Kidney (tissue), 14 donors: Measurements from ENCODE around the gene SOD1. TPM values are rescaled to one million over a fixed set of nuclear protein-coding genes. Genes with fewer than 3 reads are reported as not detected.

Experiments
- DNase-seq, 5 donors: peaks; one replicate each; pipeline ENCODE4 v3.0.0-alpha.2; 2013 to 2020
- FAIRE-seq: peaks from 2 replicates; lab custom pipeline; 2012; peaks lifted over from hg19 to GRCh38; lab: Jason Lieb, UNC
- H3K27ac ChIP-seq, 2 donors: one replicate each; pipeline ENCODE4 v1.7.0; 2013; ENCODE audit warnings: low read depth in 2 of 2, low read length in 2 of 2, inconsistent platforms in 1 of 2
- H3K27me3 ChIP-seq: one replicate; pipeline ENCODE4 v1.7.1; 2013; ENCODE audit warnings: low read length, inconsistent platforms; ENCODE audit not compliant: control insufficient read depth, insufficient read depth
- H3K36me3 ChIP-seq, 3 donors: one replicate each; pipeline versions ENCODE4 v1.7.0 to v1.7.1; 2013; ENCODE audit warnings: low read length in 3 of 3, control low read depth in 1 of 3, inconsistent platforms in 1 of 3; ENCODE audit not compliant: insufficient read depth in 3 of 3, control insufficient read depth in 2 of 3
- H3K4me1 ChIP-seq, 3 donors: one replicate each; pipeline versions ENCODE4 v1.7.0 to v1.7.1; 2013; ENCODE audit warnings: low read length in 3 of 3, inconsistent platforms in 1 of 3, low read depth in 1 of 3; ENCODE audit not compliant: control insufficient read depth in 2 of 3, insufficient read depth in 2 of 3
- H3K4me3 ChIP-seq, 3 donors: one replicate each; pipeline versions ENCODE4 v1.7.0 to v1.8.1; 2013; ENCODE audit warnings: low read length in 3 of 3, control low read depth in 1 of 3, inconsistent platforms in 1 of 3
- H3K9ac ChIP-seq, 3 donors: one replicate each; pipeline versions ENCODE4 v1.7.0 to v1.7.1; 2013; ENCODE audit warnings: low read length in 3 of 3, control low read depth in 1 of 3, inconsistent platforms in 1 of 3
- H3K9me3 ChIP-seq, 3 donors: one replicate each; pipeline versions ENCODE4 v1.7.0 to v1.7.1; 2013; ENCODE audit warnings: low read length in 3 of 3, control low read depth in 1 of 3, inconsistent platforms in 1 of 3; ENCODE audit not compliant: control insufficient read depth in 2 of 3, insufficient read depth in 1 of 3
- CTCF ChIP-seq: IDR thresholded peaks from 3 replicates; pipeline ENCODE4 v1.5.1; 2012; ENCODE audit warnings: mild to moderate bottlenecking, moderate library complexity, borderline replicate concordance; ENCODE audit not compliant: insufficient read depth; ENCODE audit errors: extremely low read depth
- intact Hi-C: fragments of 100-400 bp; cut with DNase I; formaldehyde crosslinking; loops from one replicate; pipeline ENCODE4 v1.11.1; 2022
- polyA plus RNA-seq: library from polyadenylated mRNA; stranded (reverse); fragments of 350-450 nt; fragmentation: Illumina TruSeq; extraction: RNeasy Lipid Tissue Mini Kit (QIAGEN cat#74804); gene quantifications from one replicate; pipeline ENCODE4 v1.2.3, GENCODE V29; 2014; ENCODE audit warnings: low read depth, low replicate concordance; ENCODE audit not compliant: insufficient read depth
- total RNA-seq: library from RNA; stranded (reverse); fragmentation: NEBNext Ultra II Directional; extraction: Animal tissue kit (Norgen Biotek cat#: 25700); gene quantifications from one replicate; pipeline ENCODE4 v1.2.1, GENCODE V29; 2021
- donor health status: control.
- donor health status: control.
- donor health status: control.
- donor health status: control.
- donor health status: control.
- donor health status: DM: yes; HTN: yes; CAD: no.
- donor health status: Normal renal cell carcinoma (clear cell type).

The SOD1 gene
- total and polyA plus RNA-seq, 2 donors from 2014 or later, result 243 to 910 TPM

- no peak overlapping the region for H3K9ac ChIP-seq
- TF ChIP-seq CTCF, result no peak
- H3K9me3 ChIP-seq, result no peaks in the 10 kb centered on the region
- intact Hi-C loops, result no loop called here
- H3K27ac ChIP-seq, result no peak overlapping the region
- DNase-seq (no peak), FAIRE-seq (no peak)
- H3K27me3 ChIP-seq, result no peaks in the 10 kb centered on the region
- peaks cover 6 to 24% (median 15%) of the 10 kb centered on the region in 3 donors for H3K36me3 ChIP-seq
- no peak overlapping the region for H3K4me3 ChIP-seq
- peaks cover 0 to 2% (median 0%) of the 10 kb centered on the region in 3 donors for H3K4me1 ChIP-seq
These were observed 23.1 kb downstream of the SOD1 start for GRCh38 chr21:31682620-31683019.

- H3K36me3 ChIP-seq, result peaks cover 7 to 25% (median 15%) of the 10 kb centered on the region in 3 donors
These were observed 23.5 kb downstream of the SOD1 start for GRCh38 chr21:31683029-31683428.

GRCh38 chr21:31684918-31685317 lies 25.4 kb downstream of the SOD1 start:
- no peak for FAIRE-seq
- Histone ChIP-seq H3K27ac (no peak overlapping the region), H3K4me3 (no peak overlapping the region), H3K4me1 (peaks cover 0 to 2% (median 0%) of the 10 kb centered on the region in 3 donors), H3K36me3 (peaks cover 12 to 31% (median 24%) of the 10 kb centered on the region in 3 donors), H3K27me3 (no peaks in the 10 kb centered on the region), H3K9ac (no peak overlapping the region), H3K9me3 (no peaks in the 10 kb centered on the region)
- no peak for TF ChIP-seq CTCF
- intact Hi-C loops, result no loop called here
- no peak for DNase-seq

More at GRCh38 chr21:31683029-31683428, 23.5 kb downstream of the SOD1 start:
- DNase-seq, result no peak
- Histone ChIP-seq H3K27ac (no peak overlapping the region), H3K27me3 (no peaks in the 10 kb centered on the region), H3K9ac (no peak overlapping the region), H3K9me3 (no peaks in the 10 kb centered on the region), H3K4me3 (no peak overlapping the region), H3K4me1 (peaks cover 0 to 2% (median 0%) of the 10 kb centered on the region in 3 donors)
- FAIRE-seq, result no peak
- intact Hi-C loops, result no loop called here
- TF ChIP-seq CTCF, result no peak

- H3K4me1 ChIP-seq, result peaks cover 0 to 2% (median 0%) of the 10 kb centered on the region in 3 donors
- FAIRE-seq, result no peak
- H3K36me3 ChIP-seq, result peaks cover 12 to 45% (median 33%) of the 10 kb centered on the region in 3 donors
- intact Hi-C loops, result no loop called here
- DNase-seq, result peak in 1 of 5 donors; percentile 27
- no peak overlapping the region for H3K27ac ChIP-seq
- H3K9me3 ChIP-seq, result no peaks in the 10 kb centered on the region
- no peak overlapping the region for H3K4me3 ChIP-seq
- no peaks in the 10 kb centered on the region for H3K27me3 ChIP-seq
- no peak overlapping the region for H3K9ac ChIP-seq
- TF ChIP-seq CTCF, result no peak
These were observed 26.9 kb downstream of the SOD1 start for GRCh38 chr21:31686272-31686915.
